HG03060 (cell line): ENCODE measurements around the gene SRRM5.
"Not testable (repeated sequence)": the region's sequence is repeated elsewhere in the genome, so short reads cannot be mapped to it uniquely, and the experiment has no call there.

ENCODE experiments used
- ATAC-seq: cut with Tn5 transposase; IDR thresholded peaks from one replicate; pipeline ENCODE4 v1.9.1; 2021; ENCODE audit warnings: low read depth, moderate number of reproducible peaks; ENCODE audit not compliant: unreplicated experiment

SRRM5 gene

GRCh38 chr19:43611788-43612187, at the start of gene SRRM5:
SRRM5 (plus strand) TSS chr19:43612088; CDS start chr19:43612122, 34 bp downstream.
- no peak for ATAC-seq

- no peak for ATAC-seq
Measured at GRCh38 chr19:43562226-43562697, 49.6 kb upstream of the SRRM5 start.

- ATAC-seq: no peak
Measured at GRCh38 chr19:43562698-43563241, 49.1 kb upstream of the SRRM5 start.

GRCh38 chr19:43563816-43564457, 48.0 kb upstream of the SRRM5 start:
- ATAC-seq: no peak

GRCh38 chr19:43564800-43565199, 47.1 kb upstream of the SRRM5 start:
- no peak for ATAC-seq

GRCh38 chr19:43569657-43570056, 42.2 kb upstream of the SRRM5 start:
- ATAC-seq: no peak

- ATAC-seq: no peak
Measured at GRCh38 chr19:43570174-43570791, 41.6 kb upstream of the SRRM5 start.

- ATAC-seq: no peak
Measured at GRCh38 chr19:43572171-43572588, 39.7 kb upstream of the SRRM5 start.

GRCh38 chr19:43574424-43575155, 37.3 kb upstream of the SRRM5 start:
- ATAC-seq: no peak

- peak; percentile 91 for ATAC-seq
Measured at GRCh38 chr19:43575156-43575950, 36.5 kb upstream of the SRRM5 start, which contains the start of the genes PINLYP and XRCC1. PINLYP (plus strand) TSS chr19:43575801; CDS start chr19:43577192, 1,391 bp downstream. XRCC1 (minus strand) TSS chr19:43575527; CDS start chr19:43575458, 69 bp downstream.

- no peak for ATAC-seq
Measured at GRCh38 chr19:43575955-43576878, 35.7 kb upstream of the SRRM5 start.

GRCh38 chr19:43578787-43579186, 33.1 kb upstream of the SRRM5 start:
- no peak for ATAC-seq

GRCh38 chr19:43581467-43581866, 30.4 kb upstream of the SRRM5 start:
- ATAC-seq: no peak

GRCh38 chr19:43582495-43582894, 29.4 kb upstream of the SRRM5 start:
- ATAC-seq: no peak

GRCh38 chr19:43584484-43584883, 27.4 kb upstream of the SRRM5 start:
- ATAC-seq: no peak

- no peak for ATAC-seq
Measured at GRCh38 chr19:43586346-43586745, 25.5 kb upstream of the SRRM5 start.

GRCh38 chr19:43587029-43587428, 24.9 kb upstream of the SRRM5 start:
- not testable (repeated sequence) for ATAC-seq

GRCh38 chr19:43589277-43589676, 22.6 kb upstream of the SRRM5 start:
- ATAC-seq: no peak

- ATAC-seq: no peak
Measured at GRCh38 chr19:43589678-43590077, 22.2 kb upstream of the SRRM5 start.
